ENCODE data around the gene NF2.
A peak's percentile ranks its signal among the peaks of the same experiment; 100 is the strongest.

NF2 gene

DNA sequence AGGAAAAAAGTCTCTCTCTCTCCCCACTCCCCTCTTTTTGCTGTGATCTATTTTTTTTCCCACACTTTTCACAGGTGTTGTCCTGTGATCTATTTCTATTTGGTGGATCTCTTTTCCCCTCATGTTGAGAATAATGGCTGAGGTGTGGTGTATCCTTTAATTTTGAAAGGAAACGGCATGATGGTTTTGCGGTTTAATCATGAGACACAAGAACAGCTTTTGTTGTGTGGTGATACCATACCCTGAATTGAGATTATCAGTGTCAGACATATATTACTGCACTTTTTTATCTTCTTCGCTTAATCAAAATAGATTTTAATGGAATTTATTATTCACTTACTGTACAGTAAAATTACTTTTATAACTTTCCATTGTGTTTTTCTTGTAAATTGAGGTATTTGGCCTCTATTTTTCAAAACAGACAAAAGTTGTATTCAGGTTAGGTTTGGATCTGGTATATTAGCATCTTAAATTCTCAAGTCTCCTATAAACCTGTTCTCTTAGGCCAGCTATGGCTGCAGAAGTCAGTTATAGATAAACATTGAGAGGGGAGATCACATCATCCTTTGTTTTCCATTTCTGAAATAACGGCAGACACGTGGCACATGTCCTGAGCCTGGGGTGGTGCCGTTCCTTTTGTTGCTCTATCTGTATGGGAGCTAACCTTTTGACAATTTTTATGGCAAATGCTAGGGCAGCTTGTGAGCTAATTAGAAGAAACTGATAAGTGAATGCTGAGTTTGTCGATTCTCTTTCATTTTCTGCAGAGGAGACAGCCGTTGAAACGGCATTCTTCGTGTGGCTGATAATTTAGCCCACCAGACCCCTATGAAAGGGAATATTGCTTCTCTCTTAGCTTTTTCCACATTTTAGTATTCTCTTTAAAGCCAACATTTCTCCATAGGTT, 25.8 kb downstream of the NF2 start:
- Histone ChIP-seq H3K9ac (ENCODE audit: low read length) (no peak overlapping the region), H3K4me1 (ENCODE audit: control insufficient read depth, insufficient read depth, low read depth, low read length) (peaks cover 25% of the 10 kb centered on the region), H2AK5ac (ENCODE audit: low read length, severe bottlenecking) (peak overlapping the region; percentile 79), H3K18ac (ENCODE audit: low read depth in 1 of 2, low read length in 2 of 2) (no peak overlapping the region), H3K4me3 (ENCODE audit: insufficient read depth in 1 of 2, low read depth in 1 of 2, low read length in 2 of 2) (no peak overlapping the region), H2BK120ac (ENCODE audit: low read depth, low read length) (no peak overlapping the region), H3K79me1 (replicated peaks; ENCODE audit: low read length, poor library complexity, severe bottlenecking) (peaks cover 1% of the 10 kb centered on the region), H3K36me3 (ENCODE audit: control insufficient read depth in 1 of 2, insufficient read depth in 2 of 2, low read depth in 1 of 2, low read length in 2 of 2) (peaks cover 5 to 7% of the 10 kb centered on the region in 2 experiments), H4K91ac (ENCODE audit: low read length) (no peak overlapping the region), H3K23ac (ENCODE audit: low read length in 2 of 2) (no peak overlapping the region), H3K27ac (ENCODE audit: low read length, poor library complexity, severe bottlenecking) (peak overlapping the region; percentile 92), H4K8ac (ENCODE audit: low read length) (no peak overlapping the region), H2AFZ (ENCODE audit: low read depth, low read length) (no peak overlapping the region), H2BK12ac (ENCODE audit: low read length in 2 of 2) (no peak overlapping the region), H3K14ac (ENCODE audit: low read length in 2 of 2) (no peak overlapping the region), H3K4ac (ENCODE audit: low read depth in 1 of 2, low read length in 2 of 2) (no peak overlapping the region), H2BK15ac (ENCODE audit: low read depth, poor library complexity, severe bottlenecking) (no peak overlapping the region), H2BK5ac (ENCODE audit: low read depth, low read length, poor library complexity, severe bottlenecking) (no peak overlapping the region), H3K9me3 (ENCODE audit: control insufficient read depth, low read length) (no peaks in the 10 kb centered on the region), H3K4me2 (ENCODE audit: low read length, poor library complexity, severe bottlenecking) (no peak overlapping the region), H3K27me3 (ENCODE audit: control insufficient read depth in 1 of 2, insufficient read depth in 1 of 2, low read length in 2 of 2) (no peaks in the 10 kb centered on the region)
- 74% methylated on average over 9 of the region's 10 CpGs for WGBS
- DNase-seq = no peak

DNA sequence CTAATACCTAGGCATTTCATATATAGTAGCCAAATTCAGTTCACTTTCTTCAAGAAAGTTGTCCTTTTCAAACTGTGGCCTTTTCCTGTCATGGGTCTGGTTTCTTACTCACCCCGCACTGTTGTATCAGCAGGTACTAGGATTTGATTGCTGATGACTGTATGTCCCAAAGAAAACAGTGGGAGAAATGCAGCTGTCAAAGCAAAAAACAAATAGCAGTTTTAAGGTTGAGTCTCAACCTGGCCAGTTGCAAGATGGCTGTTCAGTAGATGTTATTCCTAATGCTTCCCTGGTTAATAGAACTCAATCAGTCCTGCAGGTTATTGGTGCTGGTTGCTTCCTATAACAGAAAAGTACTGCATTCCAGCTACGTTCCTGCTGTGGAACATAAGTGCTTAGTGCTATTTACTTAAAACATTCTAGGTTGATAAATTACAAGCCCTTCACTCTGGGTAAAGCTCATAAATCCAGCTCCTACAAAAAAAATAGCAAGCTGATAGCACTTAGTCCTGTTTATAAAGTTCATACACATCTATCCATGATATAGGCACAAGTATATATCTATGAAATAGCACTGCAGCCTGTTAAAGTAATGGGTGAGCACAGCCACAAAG, 26.6 kb downstream of the NF2 start:
- no peak overlapping the region for H2BK120ac ChIP-seq (ENCODE audit: low read depth, low read length)

DNA sequence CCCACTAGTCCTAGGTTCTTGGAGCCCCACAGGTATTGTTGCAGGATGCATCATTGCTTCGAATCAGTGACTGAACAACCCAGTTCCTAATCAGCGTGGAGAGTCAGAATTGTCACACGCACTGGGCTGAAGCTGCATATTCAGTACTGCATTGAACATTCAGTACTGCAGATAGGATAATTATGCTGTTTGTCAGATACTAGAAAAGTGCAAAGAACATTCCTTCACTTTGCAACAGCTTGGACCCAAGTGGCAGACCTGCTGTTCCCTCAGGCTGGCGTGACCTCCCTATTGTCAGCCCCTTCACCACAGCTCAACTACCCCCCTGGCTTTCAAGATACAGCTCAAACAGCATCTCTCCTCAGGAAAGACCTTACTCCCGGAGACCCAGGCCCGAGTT, 27.6 kb downstream of the NF2 start:
- H2BK120ac ChIP-seq (ENCODE audit: low read depth, low read length) = no peak overlapping the region
- H3K27ac ChIP-seq (ENCODE audit: low read length, poor library complexity, severe bottlenecking) = peak overlapping the region; percentile 92
- H2AFZ ChIP-seq (ENCODE audit: low read depth, low read length) = no peak overlapping the region
- peak overlapping the region; percentile 63 for H2AK5ac ChIP-seq (ENCODE audit: low read length, severe bottlenecking)
- H3K9ac ChIP-seq (ENCODE audit: low read length) = no peak overlapping the region
- 99% methylated on average over 5 of the region's 6 CpGs for WGBS
- no peak overlapping the region for H3K23ac ChIP-seq (ENCODE audit: low read length in 2 of 2)
- peaks cover 5 to 7% of the 10 kb centered on the region in 2 experiments for H3K36me3 ChIP-seq (ENCODE audit: control insufficient read depth in 1 of 2, insufficient read depth in 2 of 2, low read depth in 1 of 2, low read length in 2 of 2)
- H3K4me3 ChIP-seq (ENCODE audit: insufficient read depth in 1 of 2, low read depth in 1 of 2, low read length in 2 of 2) = no peak overlapping the region
- no peaks in the 10 kb centered on the region for H3K27me3 ChIP-seq (ENCODE audit: control insufficient read depth in 1 of 2, insufficient read depth in 1 of 2, low read length in 2 of 2)
- H2BK15ac ChIP-seq (ENCODE audit: low read depth, poor library complexity, severe bottlenecking) = no peak overlapping the region
- H3K4ac ChIP-seq (ENCODE audit: low read depth in 1 of 2, low read length in 2 of 2) = no peak overlapping the region
- H3K4me1 ChIP-seq (ENCODE audit: control insufficient read depth, insufficient read depth, low read depth, low read length) = peaks cover 22% of the 10 kb centered on the region
- peaks cover 1% of the 10 kb centered on the region for H3K79me1 ChIP-seq (replicated peaks; ENCODE audit: low read length, poor library complexity, severe bottlenecking)
- H2BK12ac ChIP-seq (ENCODE audit: low read length in 2 of 2) = no peak overlapping the region
- H3K18ac ChIP-seq (ENCODE audit: low read depth in 1 of 2, low read length in 2 of 2) = no peak overlapping the region
- no peaks in the 10 kb centered on the region for H3K9me3 ChIP-seq (ENCODE audit: control insufficient read depth, low read length)
- no peak overlapping the region for H3K4me2 ChIP-seq (ENCODE audit: low read length, poor library complexity, severe bottlenecking)
- DNase-seq = no peak
- no peak overlapping the region for H3K14ac ChIP-seq (ENCODE audit: low read length in 2 of 2)
- H2BK5ac ChIP-seq (ENCODE audit: low read depth, low read length, poor library complexity, severe bottlenecking) = no peak overlapping the region
- H4K91ac ChIP-seq (ENCODE audit: low read length) = no peak overlapping the region
- H4K8ac ChIP-seq (ENCODE audit: low read length) = no peak overlapping the region

More for the DNA sequence above, 26.6 kb downstream of the NF2 start:
- peaks cover 5 to 7% of the 10 kb centered on the region in 2 experiments for H3K36me3 ChIP-seq (ENCODE audit: control insufficient read depth in 1 of 2, insufficient read depth in 2 of 2, low read depth in 1 of 2, low read length in 2 of 2)
- 90% methylated on average over 1 of the region's 2 CpGs for WGBS
- no peak overlapping the region for H3K4me2 ChIP-seq (ENCODE audit: low read length, poor library complexity, severe bottlenecking)
- no peak overlapping the region for H3K9ac ChIP-seq (ENCODE audit: low read length)
- H3K4me3 ChIP-seq (ENCODE audit: insufficient read depth in 1 of 2, low read depth in 1 of 2, low read length in 2 of 2) = no peak overlapping the region
- peak overlapping the region; percentile 92 for H3K27ac ChIP-seq (ENCODE audit: low read length, poor library complexity, severe bottlenecking)
- H4K91ac ChIP-seq (ENCODE audit: low read length) = no peak overlapping the region
- no peak overlapping the region for H3K23ac ChIP-seq (ENCODE audit: low read length in 2 of 2)
- DNase-seq = no peak
- no peak overlapping the region for H3K4ac ChIP-seq (ENCODE audit: low read depth in 1 of 2, low read length in 2 of 2)
- H3K27me3 ChIP-seq (ENCODE audit: control insufficient read depth in 1 of 2, insufficient read depth in 1 of 2, low read length in 2 of 2) = no peaks in the 10 kb centered on the region
- H3K14ac ChIP-seq (ENCODE audit: low read length in 2 of 2) = no peak overlapping the region
- H2BK5ac ChIP-seq (ENCODE audit: low read depth, low read length, poor library complexity, severe bottlenecking) = peak overlapping the region; percentile 53
- no peaks in the 10 kb centered on the region for H3K9me3 ChIP-seq (ENCODE audit: control insufficient read depth, low read length)
- no peak overlapping the region for H2AFZ ChIP-seq (ENCODE audit: low read depth, low read length)
- H2BK15ac ChIP-seq (ENCODE audit: low read depth, poor library complexity, severe bottlenecking) = no peak overlapping the region
- H3K79me1 ChIP-seq (replicated peaks; ENCODE audit: low read length, poor library complexity, severe bottlenecking) = peaks cover 1% of the 10 kb centered on the region
- H2AK5ac ChIP-seq (ENCODE audit: low read length, severe bottlenecking) = peak overlapping the region; percentile 79
- H4K8ac ChIP-seq (ENCODE audit: low read length) = no peak overlapping the region
- H3K18ac ChIP-seq (ENCODE audit: low read depth in 1 of 2, low read length in 2 of 2) = no peak overlapping the region
- no peak overlapping the region for H2BK12ac ChIP-seq (ENCODE audit: low read length in 2 of 2)
- H3K4me1 ChIP-seq (ENCODE audit: control insufficient read depth, insufficient read depth, low read depth, low read length) = peaks cover 22% of the 10 kb centered on the region

DNA sequence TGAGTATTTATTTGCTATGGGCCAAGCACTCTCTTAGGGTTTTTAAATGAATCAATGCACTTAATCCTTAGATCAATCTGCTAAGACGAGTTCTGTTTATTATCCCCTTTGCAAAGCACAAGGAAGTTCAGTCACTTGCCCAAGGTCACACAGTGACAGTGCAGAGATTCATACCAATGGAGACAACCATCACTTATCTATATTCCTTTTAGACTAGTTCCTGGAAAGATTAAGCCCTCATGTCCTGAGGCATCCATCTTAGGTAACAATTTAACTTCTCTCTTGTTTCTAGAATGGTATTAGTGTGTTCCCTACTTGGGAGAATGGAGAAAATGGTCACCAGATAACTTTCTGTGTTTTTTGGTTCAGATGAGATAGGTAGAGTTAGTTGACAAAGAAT, 28.3 kb downstream of the NF2 start:
- no peak overlapping the region for H4K91ac ChIP-seq (ENCODE audit: low read length)
- H2BK12ac ChIP-seq (ENCODE audit: low read length in 2 of 2) = no peak overlapping the region
- H3K27me3 ChIP-seq (ENCODE audit: control insufficient read depth in 1 of 2, insufficient read depth in 1 of 2, low read length in 2 of 2) = no peaks in the 10 kb centered on the region
- peaks cover 5 to 7% of the 10 kb centered on the region in 2 experiments for H3K36me3 ChIP-seq (ENCODE audit: control insufficient read depth in 1 of 2, insufficient read depth in 2 of 2, low read depth in 1 of 2, low read length in 2 of 2)
- H3K79me1 ChIP-seq (replicated peaks; ENCODE audit: low read length, poor library complexity, severe bottlenecking) = peaks cover 1% of the 10 kb centered on the region
- no peak overlapping the region for H2BK15ac ChIP-seq (ENCODE audit: low read depth, poor library complexity, severe bottlenecking)
- H3K27ac ChIP-seq (ENCODE audit: low read length, poor library complexity, severe bottlenecking) = no peak overlapping the region
- 82% methylated on average over 1 of the region's 1 CpG for WGBS
- DNase-seq = no peak
- no peak overlapping the region for H3K4me3 ChIP-seq (ENCODE audit: insufficient read depth in 1 of 2, low read depth in 1 of 2, low read length in 2 of 2)
- H3K14ac ChIP-seq (ENCODE audit: low read length in 2 of 2) = no peak overlapping the region
- H3K9me3 ChIP-seq (ENCODE audit: control insufficient read depth, low read length) = no peaks in the 10 kb centered on the region
- H3K4ac ChIP-seq (ENCODE audit: low read depth in 1 of 2, low read length in 2 of 2) = no peak overlapping the region
- no peak overlapping the region for H3K18ac ChIP-seq (ENCODE audit: low read depth in 1 of 2, low read length in 2 of 2)
- H3K9ac ChIP-seq (ENCODE audit: low read length) = no peak overlapping the region
- H3K4me1 ChIP-seq (ENCODE audit: control insufficient read depth, insufficient read depth, low read depth, low read length) = peaks cover 19% of the 10 kb centered on the region
- no peak overlapping the region for H2AFZ ChIP-seq (ENCODE audit: low read depth, low read length)
- no peak overlapping the region for H2BK120ac ChIP-seq (ENCODE audit: low read depth, low read length)
- no peak overlapping the region for H3K23ac ChIP-seq (ENCODE audit: low read length in 2 of 2)
- no peak overlapping the region for H3K4me2 ChIP-seq (ENCODE audit: low read length, poor library complexity, severe bottlenecking)
- H2BK5ac ChIP-seq (ENCODE audit: low read depth, low read length, poor library complexity, severe bottlenecking) = no peak overlapping the region
- no peak overlapping the region for H4K8ac ChIP-seq (ENCODE audit: low read length)
- H2AK5ac ChIP-seq (ENCODE audit: low read length, severe bottlenecking) = no peak overlapping the region

Data from mesenchymal stem cell (in vitro differentiated cells and primary cell).